Right lobe of liver (tissue), 4 donors: ENCODE measurements around the gene TLE6.

ENCODE experiments used
- POLR2A ChIP-seq: fragments of 450-650 bp; IDR thresholded peaks from one replicate; pipeline ENCODE4 v1.6.1; 2017; ENCODE audit warnings: antibody characterized with exemption, mild to moderate bottlenecking
- TF ChIP-seq, protein P1 (sequence below), 4 donors: fragments of 200-600 bp in 3 of 4; fragments of 450-650 bp in 1 of 4; IDR thresholded peaks; one replicate each; pipeline versions ENCODE4 v1.5.1 to v1.8.0; 2016 to 2022; ENCODE audit warnings: antibody characterized with exemption in 4 of 4, mild to moderate bottlenecking in 2 of 4
- donor health status: DM: no; HTN: no; CAD: no.
- donor health status: DM: no; HTN: no; CAD: no.
- donor health status: DM: no; HTN: yes; CAD: no.

DNA sequence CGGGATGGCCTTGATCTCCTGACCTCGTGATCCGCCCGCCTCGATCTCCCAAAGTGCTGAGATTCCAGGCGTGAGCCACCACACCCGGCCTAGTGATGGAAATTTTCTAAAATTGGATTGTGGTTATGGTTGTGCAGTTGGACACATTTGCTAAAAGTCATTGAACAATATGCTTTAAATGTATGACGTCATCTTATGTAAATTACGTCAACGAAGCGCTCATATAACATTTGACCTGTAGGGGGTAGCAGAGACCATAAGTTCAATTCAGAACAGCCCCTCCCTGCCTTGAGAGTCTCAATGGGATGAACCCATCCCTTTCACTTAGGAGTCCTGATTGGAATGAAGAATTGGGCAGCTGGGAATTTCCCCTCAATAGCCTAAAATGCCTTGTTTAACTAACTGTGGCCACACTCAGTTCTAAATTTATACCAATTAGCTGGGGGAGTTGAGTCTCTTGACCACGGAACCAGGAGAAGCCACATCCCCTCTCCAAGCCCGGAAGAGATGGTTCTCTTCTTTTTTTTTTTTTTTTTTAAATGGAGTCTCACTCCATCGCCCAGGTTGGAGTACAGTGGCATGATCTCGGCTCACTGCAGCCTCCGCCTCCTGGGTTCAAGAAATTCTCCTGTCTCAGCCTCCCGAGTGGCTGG lies 15.2 kb upstream of the TLE6 start:
- TF ChIP-seq, protein P1, sequence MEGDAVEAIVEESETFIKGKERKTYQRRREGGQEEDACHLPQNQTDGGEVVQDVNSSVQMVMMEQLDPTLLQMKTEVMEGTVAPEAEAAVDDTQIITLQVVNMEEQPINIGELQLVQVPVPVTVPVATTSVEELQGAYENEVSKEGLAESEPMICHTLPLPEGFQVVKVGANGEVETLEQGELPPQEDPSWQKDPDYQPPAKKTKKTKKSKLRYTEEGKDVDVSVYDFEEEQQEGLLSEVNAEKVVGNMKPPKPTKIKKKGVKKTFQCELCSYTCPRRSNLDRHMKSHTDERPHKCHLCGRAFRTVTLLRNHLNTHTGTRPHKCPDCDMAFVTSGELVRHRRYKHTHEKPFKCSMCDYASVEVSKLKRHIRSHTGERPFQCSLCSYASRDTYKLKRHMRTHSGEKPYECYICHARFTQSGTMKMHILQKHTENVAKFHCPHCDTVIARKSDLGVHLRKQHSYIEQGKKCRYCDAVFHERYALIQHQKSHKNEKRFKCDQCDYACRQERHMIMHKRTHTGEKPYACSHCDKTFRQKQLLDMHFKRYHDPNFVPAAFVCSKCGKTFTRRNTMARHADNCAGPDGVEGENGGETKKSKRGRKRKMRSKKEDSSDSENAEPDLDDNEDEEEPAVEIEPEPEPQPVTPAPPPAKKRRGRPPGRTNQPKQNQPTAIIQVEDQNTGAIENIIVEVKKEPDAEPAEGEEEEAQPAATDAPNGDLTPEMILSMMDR (IDR thresholded peaks at IDR 0.05), result peak; percentile 73 to 94 (median 76)
- no peak for TF ChIP-seq POLR2A
